Inflammatory macrophage treated with lipopolysaccharide for 1 hour (primary cell): ENCODE measurements around the gene DHX40.

Experiments
- DNase-seq, 2 donors: peaks; one replicate each; pipeline ENCODE4 v3.0.0-alpha.2; 2020 to 2022

Gene DHX40

DNA sequence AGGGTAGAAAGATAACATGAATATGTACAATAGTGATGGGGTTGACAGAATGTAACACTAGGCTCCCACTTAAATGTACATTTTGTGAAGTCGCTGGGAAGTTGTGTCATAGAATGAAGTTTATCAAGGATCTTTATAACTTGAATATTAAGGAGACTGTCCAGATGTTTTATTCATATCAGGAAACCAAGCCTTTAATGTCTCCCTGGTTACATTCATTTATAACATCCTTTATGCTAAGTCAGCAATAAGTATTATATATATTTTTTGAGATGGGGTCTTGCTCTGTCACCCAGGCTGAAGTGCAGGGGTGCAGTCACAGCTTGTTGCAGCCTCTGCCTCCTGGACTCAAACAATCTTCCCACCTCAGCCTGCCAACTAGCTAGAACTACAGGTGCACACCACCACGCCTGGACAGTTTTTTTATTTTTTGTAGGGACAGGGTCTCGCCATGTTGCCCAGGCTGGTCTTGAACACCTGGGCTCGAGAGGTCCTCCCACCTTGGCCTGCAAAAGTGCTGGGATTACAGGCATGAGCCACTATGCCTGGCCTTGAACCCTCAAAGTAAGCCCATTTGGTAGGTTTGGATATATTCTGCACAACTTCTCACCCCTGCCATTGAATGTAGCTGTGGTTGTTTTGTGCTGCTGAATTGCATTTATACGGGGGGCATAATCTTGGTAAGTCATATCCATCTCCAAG is 68.4 kb downstream of the DHX40 start:
- no peak for DNase-seq

GRCh38 chr17:59634632-59635541 is 69.5 kb downstream of the DHX40 start:
- DNase-seq = no peak

- no peak for DNase-seq
These were observed 72.4 kb downstream of the DHX40 start for GRCh38 chr17:59637611-59638310.

DNA sequence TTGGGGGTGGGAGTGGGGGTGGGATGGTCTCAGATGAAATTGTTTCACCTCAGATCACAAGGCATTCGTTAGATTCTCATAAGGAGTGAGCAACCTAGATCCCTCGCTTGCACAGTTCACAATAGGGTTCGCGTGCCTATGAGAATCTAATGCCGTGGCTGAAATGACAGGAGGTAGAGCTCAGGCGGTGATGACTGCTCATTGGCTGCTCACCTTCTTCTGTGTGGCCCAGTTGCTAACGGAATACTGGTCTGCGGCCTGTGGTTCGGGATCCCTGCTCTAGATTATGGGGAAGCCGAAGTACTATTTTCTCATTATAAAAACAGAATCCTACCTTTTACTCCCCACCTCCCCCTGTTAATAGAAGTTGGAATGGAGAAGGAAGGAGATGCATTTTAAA is 73.1 kb downstream of the DHX40 start:
- no peak for DNase-seq

DNA sequence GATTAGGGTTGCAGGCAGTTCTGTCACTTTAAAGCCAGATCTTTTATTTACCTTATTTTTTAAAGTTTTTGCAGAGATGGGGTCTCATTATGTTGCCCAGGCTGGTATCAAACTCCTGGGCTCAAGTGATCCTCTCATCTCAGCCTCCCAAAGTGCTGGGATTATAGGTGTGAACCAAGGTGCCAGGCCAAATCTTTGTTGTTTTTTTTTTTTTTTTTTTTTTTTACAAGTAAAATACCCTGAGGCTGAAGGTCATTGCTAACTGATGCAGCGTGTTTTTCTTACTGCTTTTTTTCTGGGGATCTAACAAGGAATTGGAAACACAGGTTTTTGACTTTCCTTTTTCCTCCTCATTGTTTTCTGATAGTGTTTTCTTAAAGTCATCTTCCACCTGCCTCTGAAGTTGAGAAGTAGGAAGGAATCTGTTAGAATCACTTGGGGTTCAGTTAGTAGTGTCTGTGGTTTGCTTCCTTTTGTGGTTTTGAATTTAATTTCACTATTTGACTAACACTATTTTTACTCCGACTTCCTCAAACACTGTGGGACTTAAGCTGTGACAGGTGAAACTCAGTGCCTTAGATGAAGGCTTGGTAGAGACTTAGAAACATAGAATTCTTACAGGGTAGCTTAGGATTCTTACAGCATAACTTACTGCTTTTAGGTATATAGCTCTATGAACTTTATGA is 76.5 kb downstream of the DHX40 start:
- peak in 1 of 2 donors; percentile 38 for DNase-seq

GRCh38 chr17:59642565-59642964 is 77.2 kb downstream of the DHX40 start:
- DNase-seq = no peak

DNA sequence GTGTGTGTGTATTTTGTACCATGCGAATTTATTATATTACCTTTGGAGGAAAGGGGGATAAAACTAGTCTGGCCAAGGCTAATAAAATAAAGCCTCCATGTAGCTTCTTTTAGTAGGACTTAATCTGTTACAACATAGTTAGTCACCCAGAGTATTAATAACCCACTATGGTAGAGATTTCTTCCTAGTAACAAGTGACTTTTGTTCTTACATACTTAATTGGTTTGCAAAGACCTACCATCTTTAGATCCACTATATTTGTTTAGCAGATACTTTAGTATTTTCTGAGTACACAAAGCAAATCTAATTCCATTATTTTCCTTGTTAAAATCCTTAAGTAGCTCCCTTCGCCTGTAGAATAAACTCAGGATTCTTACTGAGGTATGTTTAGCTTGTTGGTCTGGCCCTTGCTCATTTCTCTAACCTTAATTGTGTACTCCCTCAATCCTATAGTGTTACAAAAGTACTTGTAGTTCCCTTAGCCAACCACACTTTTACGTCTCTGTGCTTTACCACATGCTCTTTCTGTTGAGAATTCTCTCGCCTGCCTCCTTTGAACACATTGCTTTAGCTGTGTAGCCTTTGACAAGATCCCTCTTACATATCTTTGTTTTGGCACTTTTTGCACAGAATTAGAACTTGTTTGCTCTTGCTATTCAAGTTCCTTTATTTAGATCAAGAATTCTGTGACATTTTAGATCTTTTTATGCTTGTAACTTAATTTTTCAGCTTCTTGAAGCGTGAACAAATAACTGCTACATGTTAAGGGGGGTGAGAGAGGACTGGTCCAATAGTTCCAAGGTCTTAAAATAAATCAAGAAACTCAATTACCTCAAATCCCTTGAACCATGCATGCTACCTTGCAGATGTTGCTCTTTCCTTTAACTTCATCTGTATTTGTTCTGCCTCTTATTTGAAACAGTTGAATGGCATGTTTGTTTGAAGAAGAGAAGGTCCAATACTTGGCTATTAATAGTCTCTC is 78.0 kb downstream of the DHX40 start:
- peak; percentile 40 to 49 for DNase-seq

GRCh38 chr17:59647288-59647687 is 81.9 kb downstream of the DHX40 start:
- DNase-seq = no peak

DNA sequence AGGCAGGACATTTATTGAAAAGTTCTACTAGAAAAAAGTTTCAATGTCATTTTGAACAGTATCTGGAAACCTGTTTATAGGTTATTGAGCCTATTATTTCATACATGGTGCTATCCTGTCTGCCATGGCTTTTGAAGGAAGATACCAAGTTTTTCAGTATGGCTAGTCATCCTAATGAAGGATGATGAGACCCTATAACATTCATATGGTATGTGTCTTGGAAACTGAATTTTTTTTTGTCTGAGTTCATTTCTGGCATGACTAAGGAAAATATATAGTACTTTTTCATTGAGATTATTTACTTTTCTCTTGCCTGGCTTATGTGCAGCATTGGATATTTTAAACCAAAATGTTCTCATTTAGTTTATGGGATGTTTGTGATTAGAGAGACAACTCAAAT is 84.5 kb downstream of the DHX40 start:
- no peak for DNase-seq

DNA sequence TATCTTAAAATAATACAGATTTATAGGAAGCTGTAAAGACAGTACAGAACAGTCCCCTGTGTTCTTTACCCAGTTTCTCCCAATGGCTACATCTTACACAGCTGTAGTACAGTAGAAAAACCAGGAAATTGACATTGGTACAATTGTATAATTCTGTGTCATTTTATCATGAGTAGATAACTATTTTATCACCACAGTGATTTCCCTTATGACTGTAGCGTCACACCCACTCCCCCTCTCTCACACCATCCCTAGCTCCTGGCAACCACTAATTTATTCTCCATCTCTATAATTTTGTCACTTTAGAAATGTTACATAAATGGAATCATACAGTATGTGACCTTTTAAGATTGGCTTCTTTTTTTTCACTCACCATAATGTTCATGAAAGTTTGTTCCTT is 85.2 kb downstream of the DHX40 start:
- DNase-seq = no peak

DNA sequence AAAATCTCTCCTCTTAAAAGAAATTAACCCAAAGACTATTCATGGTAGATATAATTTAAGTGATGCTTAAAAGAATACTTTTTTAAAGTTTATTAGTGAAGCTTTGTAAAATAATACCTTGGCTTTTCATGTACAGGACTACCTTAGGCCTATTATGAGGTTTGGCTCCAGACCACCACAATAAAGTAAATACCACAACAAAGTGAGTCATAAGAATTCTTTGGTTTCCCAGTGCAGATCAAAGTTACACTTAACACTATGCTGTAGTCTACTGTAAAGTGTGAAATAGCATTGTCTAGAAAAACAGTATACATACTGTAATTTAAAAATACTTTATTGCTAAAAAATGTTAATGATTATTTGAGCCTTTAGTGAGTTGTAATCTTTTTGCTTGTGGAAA is 85.9 kb downstream of the DHX40 start:
- no peak for DNase-seq

DNA sequence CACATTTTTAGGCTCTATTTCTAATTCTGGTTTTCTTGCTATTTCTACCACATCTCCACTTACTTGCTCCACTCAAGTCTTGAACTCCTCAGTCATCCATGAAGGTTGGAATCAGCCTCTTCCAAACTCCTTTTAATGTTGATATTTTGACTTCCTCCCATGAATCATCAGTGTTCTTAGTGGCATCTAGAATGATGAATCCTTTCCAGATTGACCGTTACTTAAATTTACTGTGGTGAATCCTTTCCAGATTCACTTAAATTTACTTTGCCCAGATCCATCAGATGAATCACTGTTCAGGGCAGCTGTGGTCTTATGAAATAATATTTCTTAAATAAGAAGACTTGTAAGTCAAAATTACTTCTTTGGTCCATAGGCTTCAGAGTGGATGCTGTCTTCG is 86.7 kb downstream of the DHX40 start:
- no peak for DNase-seq

GRCh38 chr17:59656624-59657023 is 91.2 kb downstream of the DHX40 start:
- peak; percentile 91 for DNase-seq
